ENCODE data around the gene TXNRD1. TPM values are rescaled to one million over a fixed set of nuclear protein-coding genes. Genes with fewer than 3 reads are reported as not detected.

Gene TXNRD1
- total and polyA plus RNA-seq, 7 experiments from 2014 or later = 19.1 to 73.5 (median 35.6) TPM

GRCh38 chr12:104230304-104231095 lies 14.9 kb downstream of the TXNRD1 start:
- H3K36me3 ChIP-seq (ENCODE audit: control insufficient read depth in 2 of 3, insufficient read depth in 3 of 3, low read length in 3 of 3) = no peaks in the 10 kb centered on the region
- ChIA-PET CTCF (no interaction called here), POLR2A (no interaction called here)
- no peak overlapping the region for H3K27ac Mint-ChIP-seq
- peaks cover 4 to 48% (median 14%) of the 10 kb centered on the region in 11 donors for H3K9me3 Mint-ChIP-seq
- peaks cover 0 to 2% (median 0%) of the 10 kb centered on the region in 7 donors for H3K4me1 Mint-ChIP-seq
- H3K27me3 Mint-ChIP-seq = peaks cover 3 to 5% (median 4%) of the 10 kb centered on the region in 5 donors
- no peak overlapping the region for H3K27ac ChIP-seq (ENCODE audit: low read depth, low read length)
- no peak overlapping the region for H3K4me3 Mint-ChIP-seq
- H3K4me1 ChIP-seq (ENCODE audit: control insufficient read depth in 2 of 2, insufficient read depth in 2 of 2, low read length in 2 of 2) = no peaks in the 10 kb centered on the region
- no peak for ATAC-seq
- H3K27me3 ChIP-seq (ENCODE audit: control insufficient read depth in 2 of 2, insufficient read depth in 2 of 2, low read length in 2 of 2) = no peaks in the 10 kb centered on the region
- no peak for DNase-seq
- no peak overlapping the region for H3K4me3 ChIP-seq (ENCODE audit: low read length)
- H3K36me3 Mint-ChIP-seq = peaks cover 0 to 14% (median 4%) of the 10 kb centered on the region in 5 donors
- intact Hi-C loops (cut with micrococcal nuclease) = no loop called here
- H3K9me3 ChIP-seq (ENCODE audit: control insufficient read depth in 2 of 3, low read length in 3 of 3) = peaks cover 4 to 28% (median 10%) of the 10 kb centered on the region in 3 experiments

- DNase-seq = no peak
- Mint-ChIP-seq H3K27ac (no peak overlapping the region), H3K4me3 (no peak overlapping the region), H3K4me1 (peaks cover 0 to 2% (median 0%) of the 10 kb centered on the region in 7 donors), H3K27me3 (peaks cover 3 to 5% (median 4%) of the 10 kb centered on the region in 5 donors), H3K36me3 (peaks cover 0 to 19% (median 4%) of the 10 kb centered on the region in 5 donors), H3K9me3 (peaks cover 4 to 67% (median 17%) of the 10 kb centered on the region in 11 donors)
- Histone ChIP-seq H3K9me3 (ENCODE audit: control insufficient read depth in 2 of 3, low read length in 3 of 3) (peaks cover 4 to 31% (median 10%) of the 10 kb centered on the region in 3 experiments), H3K27ac (ENCODE audit: low read depth, low read length) (no peak overlapping the region), H3K4me3 (ENCODE audit: low read length) (no peak overlapping the region), H3K36me3 (ENCODE audit: control insufficient read depth in 2 of 3, insufficient read depth in 3 of 3, low read length in 3 of 3) (no peaks in the 10 kb centered on the region), H3K27me3 (ENCODE audit: control insufficient read depth in 2 of 2, insufficient read depth in 2 of 2, low read length in 2 of 2) (no peaks in the 10 kb centered on the region), H3K4me1 (ENCODE audit: control insufficient read depth in 2 of 2, insufficient read depth in 2 of 2, low read length in 2 of 2) (no peaks in the 10 kb centered on the region)
- intact Hi-C loops (cut with micrococcal nuclease) = no loop called here
- CTCF ChIA-PET = interaction anchor here (1.8 kb wide), 1 partner anchor 9 kb away, joined by 4 read pairs; no protein-coding TSS in a partner anchor
- no peak for ATAC-seq
- POLR2A ChIA-PET = no interaction called here
Measured at GRCh38 chr12:104232609-104233280, 17.2 kb downstream of the TXNRD1 start.

- CTCF ChIA-PET = no interaction called here
- H3K4me3 ChIP-seq (ENCODE audit: low read length) = no peak overlapping the region
- no peak overlapping the region for H3K4me3 Mint-ChIP-seq
- intact Hi-C loops (cut with micrococcal nuclease) = no loop called here
- no peaks in the 10 kb centered on the region for H3K4me1 ChIP-seq (ENCODE audit: control insufficient read depth in 2 of 2, insufficient read depth in 2 of 2, low read length in 2 of 2)
- peaks cover 0 to 2% (median 0%) of the 10 kb centered on the region in 7 donors for H3K4me1 Mint-ChIP-seq
- ATAC-seq = no peak
- peaks cover 4 to 31% (median 10%) of the 10 kb centered on the region in 3 experiments for H3K9me3 ChIP-seq (ENCODE audit: control insufficient read depth in 2 of 3, low read length in 3 of 3)
- H3K27me3 ChIP-seq (ENCODE audit: control insufficient read depth in 2 of 2, insufficient read depth in 2 of 2, low read length in 2 of 2) = no peaks in the 10 kb centered on the region
- H3K36me3 Mint-ChIP-seq = peaks cover 0 to 19% (median 4%) of the 10 kb centered on the region in 5 donors
- POLR2A ChIA-PET = no interaction called here
- no peak for DNase-seq
- no peak overlapping the region for H3K27ac Mint-ChIP-seq
- H3K27me3 Mint-ChIP-seq = peaks cover 3 to 5% (median 4%) of the 10 kb centered on the region in 5 donors
- peaks cover 4 to 67% (median 17%) of the 10 kb centered on the region in 11 donors for H3K9me3 Mint-ChIP-seq
- no peak overlapping the region for H3K27ac ChIP-seq (ENCODE audit: low read depth, low read length)
- H3K36me3 ChIP-seq (ENCODE audit: control insufficient read depth in 2 of 3, insufficient read depth in 3 of 3, low read length in 3 of 3) = no peaks in the 10 kb centered on the region
Measured at GRCh38 chr12:104234926-104235499, 19.4 kb downstream of the TXNRD1 start.

DNA sequence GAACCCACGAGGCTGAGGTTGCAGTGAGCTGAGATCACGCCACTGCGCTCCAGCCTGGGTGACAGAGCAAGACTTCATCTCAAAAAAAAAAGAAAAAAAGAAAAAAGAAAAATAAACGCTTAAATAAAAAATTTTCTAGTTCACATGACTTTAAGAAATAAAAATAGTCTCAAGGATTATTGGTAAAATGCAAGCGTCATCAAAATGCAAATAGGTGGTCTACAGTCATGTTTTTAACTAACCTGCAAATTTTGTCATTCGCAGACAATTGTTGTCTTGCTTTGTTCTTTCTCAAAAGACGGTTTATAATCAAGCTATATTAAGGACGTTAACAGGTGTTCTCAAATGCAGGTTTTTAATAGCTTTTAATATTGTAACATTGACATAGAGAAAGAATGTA lies 22.4 kb downstream of the TXNRD1 start:
- no peak overlapping the region for H3K4me3 ChIP-seq (ENCODE audit: low read length)
- no peaks in the 10 kb centered on the region for H3K4me1 ChIP-seq (ENCODE audit: control insufficient read depth in 2 of 2, insufficient read depth in 2 of 2, low read length in 2 of 2)
- Mint-ChIP-seq H3K27ac (no peak overlapping the region), H3K36me3 (peaks cover 0 to 10% (median 0%) of the 10 kb centered on the region in 5 donors), H3K27me3 (peaks cover 0 to 4% (median 0%) of the 10 kb centered on the region in 5 donors), H3K4me3 (no peak overlapping the region), H3K9me3 (peaks cover 0 to 43% (median 10%) of the 10 kb centered on the region in 11 donors), H3K4me1 (no peaks in the 10 kb centered on the region)
- no peak overlapping the region for H3K27ac ChIP-seq (ENCODE audit: low read depth, low read length)
- POLR2A ChIA-PET = no interaction called here
- no peaks in the 10 kb centered on the region for H3K36me3 ChIP-seq (ENCODE audit: control insufficient read depth in 2 of 3, insufficient read depth in 3 of 3, low read length in 3 of 3)
- intact Hi-C loops (cut with micrococcal nuclease) = no loop called here
- DNase-seq (no peak), ATAC-seq (no peak)
- peaks cover 4 to 21% (median 10%) of the 10 kb centered on the region in 3 experiments for H3K9me3 ChIP-seq (ENCODE audit: control insufficient read depth in 2 of 3, low read length in 3 of 3)
- CTCF ChIA-PET = no interaction called here
- H3K27me3 ChIP-seq (ENCODE audit: control insufficient read depth in 2 of 2, insufficient read depth in 2 of 2, low read length in 2 of 2) = no peaks in the 10 kb centered on the region

- ChIA-PET POLR2A (interaction anchor here (0.5 kb wide), 1 partner anchor 53 kb away, joined by 3 read pairs; no protein-coding TSS in a partner anchor), CTCF (interaction anchor here (0.6 kb wide), 1 partner anchor 16 kb away, joined by 3 read pairs; no protein-coding TSS in a partner anchor)
- no peak overlapping the region for H3K4me3 ChIP-seq (ENCODE audit: low read length)
- no peak overlapping the region for H3K27ac ChIP-seq (ENCODE audit: low read depth, low read length)
- intact Hi-C loops (cut with micrococcal nuclease) = no loop called here
- H3K4me3 Mint-ChIP-seq = no peak overlapping the region
- no peak for ATAC-seq
- H3K27me3 Mint-ChIP-seq = peaks cover 0 to 17% (median 0%) of the 10 kb centered on the region in 5 donors
- H3K27ac Mint-ChIP-seq = no peak overlapping the region
- no peaks in the 10 kb centered on the region for H3K36me3 ChIP-seq (ENCODE audit: control insufficient read depth in 2 of 3, insufficient read depth in 3 of 3, low read length in 3 of 3)
- H3K27me3 ChIP-seq (ENCODE audit: control insufficient read depth in 2 of 2, insufficient read depth in 2 of 2, low read length in 2 of 2) = peaks cover 0 to 10% of the 10 kb centered on the region in 2 donors
- no peaks in the 10 kb centered on the region for H3K9me3 ChIP-seq (ENCODE audit: control insufficient read depth in 2 of 3, low read length in 3 of 3)
- no peaks in the 10 kb centered on the region for H3K4me1 ChIP-seq (ENCODE audit: control insufficient read depth in 2 of 2, insufficient read depth in 2 of 2, low read length in 2 of 2)
- H3K9me3 Mint-ChIP-seq = no peaks in the 10 kb centered on the region
- DNase-seq = no peak
- H3K36me3 Mint-ChIP-seq = no peaks in the 10 kb centered on the region
- H3K4me1 Mint-ChIP-seq = no peaks in the 10 kb centered on the region
Measured at GRCh38 chr12:104242546-104243206, 27.1 kb downstream of the TXNRD1 start.

- no peak overlapping the region for H3K4me3 Mint-ChIP-seq
- H3K27me3 ChIP-seq (ENCODE audit: control insufficient read depth in 2 of 2, insufficient read depth in 2 of 2, low read length in 2 of 2) = peaks cover 0 to 10% of the 10 kb centered on the region in 2 donors
- no peak overlapping the region for H3K27ac ChIP-seq (ENCODE audit: low read depth, low read length)
- intact Hi-C loops (cut with micrococcal nuclease) = no loop called here
- H3K27ac Mint-ChIP-seq = no peak overlapping the region
- POLR2A ChIA-PET = no interaction called here
- H3K36me3 Mint-ChIP-seq = no peaks in the 10 kb centered on the region
- H3K9me3 ChIP-seq (ENCODE audit: control insufficient read depth in 2 of 3, low read length in 3 of 3) = no peaks in the 10 kb centered on the region
- no peaks in the 10 kb centered on the region for H3K4me1 Mint-ChIP-seq
- H3K4me1 ChIP-seq (ENCODE audit: control insufficient read depth in 2 of 2, insufficient read depth in 2 of 2, low read length in 2 of 2) = no peaks in the 10 kb centered on the region
- no peaks in the 10 kb centered on the region for H3K36me3 ChIP-seq (ENCODE audit: control insufficient read depth in 2 of 3, insufficient read depth in 3 of 3, low read length in 3 of 3)
- CTCF ChIA-PET = no interaction called here
- no peak overlapping the region for H3K4me3 ChIP-seq (ENCODE audit: low read length)
- DNase-seq (no peak), ATAC-seq (no peak)
- no peaks in the 10 kb centered on the region for H3K9me3 Mint-ChIP-seq
- peaks cover 0 to 17% (median 0%) of the 10 kb centered on the region in 5 donors for H3K27me3 Mint-ChIP-seq
Measured at GRCh38 chr12:104243551-104243950, 28.0 kb downstream of the TXNRD1 start.

All from naive thymus-derived CD4-positive, alpha-beta T cell (primary cell).